Measurements from ENCODE around the gene TBC1D9.

Gene TBC1D9

GRCh38 chr4:140688711-140689598 lies 67.2 kb downstream of the TBC1D9 start:
- no peak for DNase-seq

- no peak for DNase-seq
These were observed 69.4 kb downstream of the TBC1D9 start for GRCh38 chr4:140686796-140687195.

GRCh38 chr4:140684314-140684713 lies 71.9 kb downstream of the TBC1D9 start:
- DNase-seq = no peak

GRCh38 chr4:140681201-140681600 lies 75.0 kb downstream of the TBC1D9 start:
- DNase-seq = no peak

- no peak for DNase-seq
These were observed 75.5 kb downstream of the TBC1D9 start for GRCh38 chr4:140680686-140681085.

GRCh38 chr4:140679576-140679975 lies 76.6 kb downstream of the TBC1D9 start:
- no peak for DNase-seq

- no peak for DNase-seq
These were observed 80.5 kb downstream of the TBC1D9 start for GRCh38 chr4:140675599-140676231.

GRCh38 chr4:140673729-140674128 lies 82.5 kb downstream of the TBC1D9 start:
- DNase-seq = no peak

- DNase-seq = no peak
These were observed 83.8 kb downstream of the TBC1D9 start for GRCh38 chr4:140672416-140672815.

- no peak for DNase-seq
These were observed 88.1 kb downstream of the TBC1D9 start for GRCh38 chr4:140668111-140668510.

GRCh38 chr4:140666889-140667614 lies 89.1 kb downstream of the TBC1D9 start:
- DNase-seq = no peak

- no peak for DNase-seq
These were observed 93.9 kb downstream of the TBC1D9 start for GRCh38 chr4:140662082-140662869.

- DNase-seq = no peak
These were observed 94.6 kb downstream of the TBC1D9 start for GRCh38 chr4:140661550-140661949.

- DNase-seq = no peak
These were observed 96.1 kb downstream of the TBC1D9 start for GRCh38 chr4:140659943-140660700.

GRCh38 chr4:140654495-140654814 lies 101.7 kb downstream of the TBC1D9 start:
- no peak for DNase-seq

- DNase-seq = no peak
These were observed 102.3 kb downstream of the TBC1D9 start for GRCh38 chr4:140653718-140654494.

GRCh38 chr4:140652601-140653000 lies 103.6 kb downstream of the TBC1D9 start:
- no peak for DNase-seq

- DNase-seq = no peak
These were observed 107.4 kb downstream of the TBC1D9 start for GRCh38 chr4:140648716-140649308.

GRCh38 chr4:140645614-140646412 lies 110.4 kb downstream of the TBC1D9 start:
- no peak for DNase-seq

- no peak for DNase-seq
These were observed 111.0 kb downstream of the TBC1D9 start for GRCh38 chr4:140645196-140645595.
